Lung (tissue), 12 donors: Measurements from ENCODE around the gene MED23. TPM values are rescaled to one million over a fixed set of nuclear protein-coding genes. Genes with fewer than 3 reads are reported as not detected.

Experiments
- ATAC-seq: fragments of 200-7000 bp; cut with Tn5 transposase; one replicate; pipeline ENCODE4 v1.9.1; 2020; ENCODE audit warnings: moderate number of reproducible peaks; ENCODE audit not compliant: insufficient read depth, low FRiP score
- DNase-seq, 3 donors: peaks; one replicate each; pipeline ENCODE4 v3.0.0-alpha.2; 2013 to 2017
- H3K27ac ChIP-seq, 2 donors: one replicate each; pipeline ENCODE4 v1.5.1; 2013; ENCODE audit warnings: mild to moderate bottlenecking in 2 of 2, moderate library complexity in 2 of 2, control low read depth in 1 of 2, inconsistent platforms in 1 of 2, low read depth in 1 of 2, low read length in 1 of 2
- H3K27me3 ChIP-seq, 3 donors: one replicate each; pipeline ENCODE4 v1.5.1; 2013; ENCODE audit warnings: low read length in 2 of 3; ENCODE audit not compliant: control insufficient read depth in 3 of 3, insufficient read depth in 3 of 3
- H3K36me3 ChIP-seq, 4 donors: one replicate each; pipeline ENCODE4 v1.5.1; 2013; ENCODE audit warnings: low read length in 4 of 4, mild to moderate bottlenecking in 1 of 4, moderate library complexity in 1 of 4; ENCODE audit not compliant: control insufficient read depth in 4 of 4, insufficient read depth in 4 of 4
- H3K4me1 ChIP-seq, 5 donors: one replicate each; pipeline ENCODE4 v1.5.1; 2013; ENCODE audit warnings: low read length in 5 of 5, mild to moderate bottlenecking in 2 of 5, moderate library complexity in 1 of 5; ENCODE audit not compliant: control insufficient read depth in 5 of 5, insufficient read depth in 5 of 5
- H3K4me3 ChIP-seq: one replicate; pipeline ENCODE4 v1.5.1; 2013; ENCODE audit warnings: mild to moderate bottlenecking, control low read depth, moderate library complexity
- H3K9ac ChIP-seq, 2 donors: one replicate each; pipeline ENCODE4 v1.5.1; 2013; ENCODE audit warnings: low read length in 2 of 2, control low read depth in 1 of 2; ENCODE audit not compliant: insufficient read depth in 1 of 2
- H3K9me3 ChIP-seq, 4 donors: one replicate each; pipeline ENCODE4 v1.5.1; 2013; ENCODE audit warnings: low read length in 3 of 4, mild to moderate bottlenecking in 1 of 4, moderate library complexity in 1 of 4; ENCODE audit not compliant: control insufficient read depth in 4 of 4, insufficient read depth in 3 of 4
- CTCF ChIP-seq: IDR thresholded peaks from 2 replicates; pipeline ENCODE4 v1.5.1; 2012; ENCODE audit warnings: mild to moderate bottlenecking; ENCODE audit errors: control extremely low read depth, extremely low read depth
- whole genome bisulfite sequencing, 2 donors: extraction: QIAGEN DNeasy Blood & Tissue Kit; methylation state at CpG; one replicate each; pipeline ENCODE4 v1.1.7; 2013; 5-methylcytosine and 5-hydroxymethylcytosine counted together
- polyA plus RNA-seq, 2 donors: library from polyadenylated mRNA; stranded (reverse); fragments of 200-250 nt; gene quantifications; one replicate each; pipeline ENCODE4 v1.2.1, GENCODE V29; 2013
- total RNA-seq, 2 donors: library from RNA; depleted of rRNA in 1 of 2; stranded (reverse); fragments of >200 nt in 1 of 2; gene quantifications; one replicate each; pipeline ENCODE4 v1.2.1, GENCODE V29; 2014 to 2021
- donor health status: control.
- donor health status: control.
- donor health status: Bipolar disorder and iron deficiency.
- donor health status: healthy.
- donor health status: DM: yes; HTN: yes; CAD: no.

MED23 gene
- total and polyA plus RNA-seq, 4 donors, result 8.7 to 69.0 (median 18.5) TPM

GRCh38 chr6:131654326-131654725 lies 26.3 kb upstream of the MED23 start:
- ATAC-seq, result no peak
- no peak overlapping the region for H3K4me3 ChIP-seq
- H3K27ac ChIP-seq, result no peak overlapping the region
- TF ChIP-seq CTCF, result no peak
- no peaks in the 10 kb centered on the region for H3K9me3 ChIP-seq
- 90 to 92% methylated on average over 3 of the region's 3 CpGs for WGBS, 2 donors
- H3K27me3 ChIP-seq, result no peaks in the 10 kb centered on the region
- no peaks in the 10 kb centered on the region for H3K36me3 ChIP-seq
- H3K4me1 ChIP-seq, result peaks cover 0 to 1% (median 0%) of the 10 kb centered on the region in 5 donors
- no peak overlapping the region for H3K9ac ChIP-seq
- no peak for DNase-seq

GRCh38 chr6:131652472-131652871 lies 24.4 kb upstream of the MED23 start:
- peak; percentile 69 for ATAC-seq

GRCh38 chr6:131651782-131652181 lies 23.7 kb upstream of the MED23 start:
- ATAC-seq (no peak), DNase-seq (peak in 1 of 3 donors; percentile 25)
- Histone ChIP-seq H3K4me3 (no peak overlapping the region), H3K36me3 (no peaks in the 10 kb centered on the region), H3K9me3 (no peaks in the 10 kb centered on the region), H3K9ac (no peak overlapping the region), H3K27me3 (no peaks in the 10 kb centered on the region), H3K27ac (no peak overlapping the region), H3K4me1 (no peaks in the 10 kb centered on the region)
- no peak for TF ChIP-seq CTCF

More at GRCh38 chr6:131652472-131652871, 24.4 kb upstream of the MED23 start:
- no peak for DNase-seq
- 64 to 66% methylated on average over 5 of the region's 5 CpGs for WGBS, 2 donors
- H3K9me3 ChIP-seq, result no peaks in the 10 kb centered on the region
- no peaks in the 10 kb centered on the region for H3K36me3 ChIP-seq
- H3K4me1 ChIP-seq, result no peaks in the 10 kb centered on the region
- no peak for TF ChIP-seq CTCF
- no peak overlapping the region for H3K4me3 ChIP-seq
- H3K27ac ChIP-seq, result no peak overlapping the region
- H3K27me3 ChIP-seq, result no peaks in the 10 kb centered on the region
- H3K9ac ChIP-seq, result no peak overlapping the region

- Histone ChIP-seq H3K9ac (no peak overlapping the region), H3K4me1 (no peaks in the 10 kb centered on the region), H3K27me3 (no peaks in the 10 kb centered on the region), H3K27ac (no peak overlapping the region), H3K4me3 (no peak overlapping the region), H3K9me3 (no peaks in the 10 kb centered on the region), H3K36me3 (no peaks in the 10 kb centered on the region)
- DNase-seq, result no peak
- no peak for TF ChIP-seq CTCF
- no peak for ATAC-seq
These were observed 18.2 kb upstream of the MED23 start for GRCh38 chr6:131646249-131646670.
